Hepatocyte (in vitro differentiated cells): ENCODE results near the gene PIEZO1. TPM values are rescaled to one million over a fixed set of nuclear protein-coding genes. Genes with fewer than 3 reads are reported as not detected.

ENCODE experiments used
- DNase-seq: peaks from one replicate; pipeline ENCODE4 v3.0.0-alpha.2; 2016; ENCODE audit warnings: low spot score
- H2AFZ ChIP-seq: fragments of 200-600 bp; sonication (generic); 2 replicates; pipeline ENCODE4 v1.6.0; 2016; ENCODE audit warnings: antibody characterized with exemption, mild to moderate bottlenecking
- H3K27ac ChIP-seq: fragments of 200-600 bp; sonication (generic); 2 replicates; pipeline ENCODE4 v1.5.1; 2016; ENCODE audit warnings: mild to moderate bottlenecking
- H3K27me3 ChIP-seq: fragments of 200-600 bp; sonication (generic); 2 replicates; pipeline ENCODE4 v1.6.1; 2016
- H3K36me3 ChIP-seq: fragments of 200-600 bp; sonication (generic); replicated peaks from 2 replicates; pipeline ENCODE4 v1.5.1; 2016; ENCODE audit warnings: low read depth; ENCODE audit not compliant: insufficient read depth
- H3K4me1 ChIP-seq: fragments of 200-600 bp; sonication (generic); 2 replicates; pipeline ENCODE4 v1.5.1; 2016; ENCODE audit warnings: mild to moderate bottlenecking, moderate library complexity; ENCODE audit not compliant: insufficient read depth
- H3K4me2 ChIP-seq: fragments of 200-600 bp; sonication (generic); 2 replicates; pipeline ENCODE4 v1.6.0; 2016
- H3K4me3 ChIP-seq: fragments of 200-600 bp; sonication (generic); 2 replicates; pipeline ENCODE4 v1.5.1; 2016; ENCODE audit warnings: mild to moderate bottlenecking
- H3K79me2 ChIP-seq: fragments of 200-600 bp; sonication (generic); 2 replicates; pipeline ENCODE4 v1.6.0; 2017; ENCODE audit warnings: mild to moderate bottlenecking
- H3K9me2 ChIP-seq: fragments of 200-600 bp; sonication (generic); replicated peaks from 2 replicates; pipeline ENCODE4 v1.6.0; 2017; ENCODE audit warnings: mild to moderate bottlenecking; ENCODE audit not compliant: insufficient read depth
- H3K9me3 ChIP-seq: fragments of 200-600 bp; sonication (generic); 2 replicates; pipeline ENCODE4 v1.5.1; 2016; ENCODE audit warnings: low read depth, mild to moderate bottlenecking
- H4K20me1 ChIP-seq: fragments of 200-600 bp; sonication (generic); 2 replicates; pipeline ENCODE4 v1.6.0; 2016; ENCODE audit warnings: mild to moderate bottlenecking; ENCODE audit not compliant: insufficient read depth, poor library complexity, severe bottlenecking
- CTCF ChIP-seq: fragments of 200-600 bp; sonication (generic); IDR thresholded peaks from 2 replicates; pipeline ENCODE4 v1.5.1; 2016; ENCODE audit warnings: antibody characterized with exemption, mild to moderate bottlenecking; ENCODE audit not compliant: poor library complexity
- EZH2 ChIP-seq: fragments of 200-600 bp; sonication (generic); IDR thresholded peaks from 2 replicates; pipeline ENCODE4 v1.6.1; 2016; ENCODE audit warnings: antibody characterized with exemption, mild to moderate bottlenecking, borderline replicate concordance
- EZH2phosphoT487 ChIP-seq: fragments of 200-600 bp; sonication (generic); IDR thresholded peaks from one replicate; pipeline ENCODE4 v1.6.1; 2018; ENCODE audit warnings: antibody characterized with exemption, mild to moderate bottlenecking, low read depth, moderate library complexity; ENCODE audit not compliant: unreplicated experiment, severe bottlenecking
- WGBS: methylation state at CpG from one replicate; pipeline ENCODE4 v1.1.6; 2016; ENCODE audit warnings: low lambda C conversion rate; ENCODE audit errors: missing lambda C conversion rate; 5-methylcytosine and 5-hydroxymethylcytosine counted together
- polyA plus RNA-seq: library from polyadenylated mRNA; unstranded; fragments of >200 nt; fragmentation: Nextera tagmentation; extraction: Ambion mirVana; gene quantifications from 2 replicates; pipeline ENCODE4 v1.2.1, GENCODE V29; 2016
- total RNA-seq: library from RNA; depleted of rRNA; stranded (reverse); fragments of >200 nt; gene quantifications from 2 replicates; pipeline ENCODE4 v1.2.3, GENCODE V29; 2014

PIEZO1 gene
- total and polyA plus RNA-seq, 2 experiments from 2014 or later: 70.6 to 77.0 TPM

GRCh38 chr16:88746506-88746905 lies 38.5 kb downstream of the PIEZO1 start:
- no peaks in the 10 kb centered on the region for H4K20me1 ChIP-seq
- H3K4me3 ChIP-seq: no peak overlapping the region
- TF ChIP-seq CTCF (no peak), EZH2 (no peak), EZH2phosphoT487 (no peak)
- no peaks in the 10 kb centered on the region for H3K36me3 ChIP-seq
- H3K27ac ChIP-seq: no peak overlapping the region
- H3K79me2 ChIP-seq: no peaks in the 10 kb centered on the region
- no peak overlapping the region for H3K4me2 ChIP-seq
- DNase-seq: no peak
- H3K9me3 ChIP-seq: no peaks in the 10 kb centered on the region
- H3K9me2 ChIP-seq: no peaks in the 10 kb centered on the region
- no peak overlapping the region for H2AFZ ChIP-seq
- H3K27me3 ChIP-seq: no peaks in the 10 kb centered on the region
- H3K4me1 ChIP-seq: no peaks in the 10 kb centered on the region
- 74% methylated on average over 17 of the region's 17 CpGs for WGBS

- no peaks in the 10 kb centered on the region for H3K36me3 ChIP-seq
- no peak overlapping the region for H3K4me2 ChIP-seq
- H2AFZ ChIP-seq: no peak overlapping the region
- no peaks in the 10 kb centered on the region for H3K4me1 ChIP-seq
- TF ChIP-seq EZH2phosphoT487 (no peak), EZH2 (no peak), CTCF (no peak)
- no peaks in the 10 kb centered on the region for H3K79me2 ChIP-seq
- no peak overlapping the region for H3K27ac ChIP-seq
- no peaks in the 10 kb centered on the region for H3K9me2 ChIP-seq
- no peak overlapping the region for H3K4me3 ChIP-seq
- H4K20me1 ChIP-seq: no peaks in the 10 kb centered on the region
- DNase-seq: no peak
- H3K9me3 ChIP-seq: no peaks in the 10 kb centered on the region
- 79% methylated on average over 27 of the region's 39 CpGs for WGBS
- no peaks in the 10 kb centered on the region for H3K27me3 ChIP-seq
Measured at GRCh38 chr16:88744577-88745521, 40.2 kb downstream of the PIEZO1 start.

- Histone ChIP-seq H3K27me3 (no peaks in the 10 kb centered on the region), H3K4me3 (no peak overlapping the region), H2AFZ (no peak overlapping the region), H3K4me2 (no peak overlapping the region), H3K9me3 (no peaks in the 10 kb centered on the region), H3K9me2 (no peaks in the 10 kb centered on the region), H3K79me2 (no peaks in the 10 kb centered on the region), H3K36me3 (no peaks in the 10 kb centered on the region), H3K27ac (no peak overlapping the region), H3K4me1 (no peaks in the 10 kb centered on the region), H4K20me1 (no peaks in the 10 kb centered on the region)
- peak; percentile 87 for DNase-seq
- TF ChIP-seq EZH2: no peak
- no peak for TF ChIP-seq EZH2phosphoT487
- TF ChIP-seq CTCF: peak; percentile 73
- 69% methylated on average over 32 of the region's 32 CpGs for WGBS
Measured at GRCh38 chr16:88743693-88744576, 41.1 kb downstream of the PIEZO1 start.
